Smooth muscle cell (in vitro differentiated cells): Measurements from ENCODE around the gene COQ8A. TPM values are rescaled to one million over a fixed set of nuclear protein-coding genes. Genes with fewer than 3 reads are reported as not detected.

Source experiments
- DNase-seq: peaks from one replicate; lab custom pipeline; 2025; ENCODE audit not compliant: unreplicated experiment; lab: John Stamatoyannopoulos, UW
- H2AFZ ChIP-seq: fragments of 200-600 bp; sonication (generic); 2 replicates; pipeline ENCODE4 v1.6.0; 2016; ENCODE audit warnings: antibody characterized with exemption, low read depth, mild to moderate bottlenecking
- H3F3A ChIP-seq: fragments of 200-600 bp; sonication (generic); 2 replicates; pipeline ENCODE4 v1.6.0; 2017; ENCODE audit warnings: antibody characterized with exemption, low read depth
- H3K27ac ChIP-seq: fragments of 200-600 bp; sonication (generic); 2 replicates; pipeline ENCODE4 v1.5.1; 2016; ENCODE audit warnings: low read depth, mild to moderate bottlenecking
- H3K27me3 ChIP-seq: fragments of 200-600 bp; sonication (generic); 2 replicates; pipeline ENCODE4 v1.6.1; 2016; ENCODE audit warnings: low read depth, mild to moderate bottlenecking
- H3K36me3 ChIP-seq: fragments of 200-600 bp; sonication (generic); 2 replicates; pipeline ENCODE4 v1.5.1; 2016; ENCODE audit warnings: low read depth
- H3K4me1 ChIP-seq: fragments of 200-600 bp; sonication (generic); 2 replicates; pipeline ENCODE4 v1.5.1; 2016; ENCODE audit warnings: low read depth
- H3K4me2 ChIP-seq: fragments of 200-600 bp; sonication (generic); 2 replicates; pipeline ENCODE4 v1.6.0; 2016; ENCODE audit warnings: mild to moderate bottlenecking
- H3K4me3 ChIP-seq: fragments of 200-600 bp; sonication (generic); 2 replicates; pipeline ENCODE4 v1.5.1; 2016; ENCODE audit warnings: mild to moderate bottlenecking
- H3K79me2 ChIP-seq: fragments of 200-600 bp; sonication (generic); 2 replicates; pipeline ENCODE4 v1.6.0; 2016; ENCODE audit warnings: low read depth, mild to moderate bottlenecking
- H3K9ac ChIP-seq: fragments of 200-600 bp; sonication (generic); 2 replicates; pipeline ENCODE4 v1.6.0; 2016; ENCODE audit warnings: low read depth
- H3K9me3 ChIP-seq: fragments of 200-600 bp; sonication (generic); replicated peaks from 2 replicates; pipeline ENCODE4 v1.5.1; 2016; ENCODE audit warnings: low read depth
- H4K20me1 ChIP-seq: fragments of 200-600 bp; sonication (generic); 2 replicates; pipeline ENCODE4 v1.6.0; 2016; ENCODE audit warnings: low read depth
- CTCF ChIP-seq: fragments of 200-600 bp; sonication (generic); IDR thresholded peaks from 2 replicates; pipeline ENCODE4 v1.5.1; 2017; ENCODE audit warnings: borderline replicate concordance, mild to moderate bottlenecking, antibody characterized with exemption; ENCODE audit not compliant: insufficient read depth, poor library complexity, severe bottlenecking
- WGBS: methylation state at CpG from one replicate; pipeline ENCODE4 v1.1.7; 2016; ENCODE audit warnings: low lambda C conversion rate; 5-methylcytosine and 5-hydroxymethylcytosine counted together
- polyA plus RNA-seq: library from polyadenylated mRNA; unstranded; fragments of >200 nt; fragmentation: Nextera tagmentation; extraction: Ambion mirVana; gene quantifications from 2 replicates; pipeline ENCODE4 v1.2.1, GENCODE V29; 2016
- total RNA-seq: library from RNA; depleted of rRNA; stranded (reverse); fragments of >200 nt; gene quantifications from 2 replicates; pipeline ENCODE4 v1.2.3, GENCODE V29; 2014

COQ8A gene
- total and polyA plus RNA-seq, 2 experiments from 2014 or later: 3.1 to 3.4 TPM

- no peaks in the 10 kb centered on the region for H3K79me2 ChIP-seq
- H4K20me1 ChIP-seq: no peaks in the 10 kb centered on the region
- 94% methylated on average over 6 of the region's 6 CpGs for WGBS
These were observed 17.0 kb downstream of the COQ8A start for GRCh38 chr1:226956942-226957713.

GRCh38 chr1:226957714-226958113, 17.6 kb downstream of the COQ8A start:
- no peak for DNase-seq
- TF ChIP-seq CTCF: no peak
- H3K27me3 ChIP-seq: no peaks in the 10 kb centered on the region
- H3K4me2 ChIP-seq: no peak overlapping the region
- H2AFZ ChIP-seq: no peak overlapping the region
- no peak overlapping the region for H3K9ac ChIP-seq
- no peaks in the 10 kb centered on the region for H3K79me2 ChIP-seq
- no peak overlapping the region for H3K27ac ChIP-seq
- no peaks in the 10 kb centered on the region for H3K36me3 ChIP-seq
- no peaks in the 10 kb centered on the region for H4K20me1 ChIP-seq
- no peak overlapping the region for H3K4me3 ChIP-seq
- no peaks in the 10 kb centered on the region for H3K9me3 ChIP-seq
- H3F3A ChIP-seq: no peaks in the 10 kb centered on the region
- no peaks in the 10 kb centered on the region for H3K4me1 ChIP-seq
- 97% methylated on average over 11 of the region's 11 CpGs for WGBS

More at GRCh38 chr1:226956942-226957713, 17.0 kb downstream of the COQ8A start:
- Histone ChIP-seq H3K9me3 (no peaks in the 10 kb centered on the region), H3K36me3 (no peaks in the 10 kb centered on the region), H3K27me3 (no peaks in the 10 kb centered on the region), H3K27ac (no peak overlapping the region), H2AFZ (no peak overlapping the region), H3K4me3 (no peak overlapping the region), H3F3A (no peaks in the 10 kb centered on the region), H3K4me2 (no peak overlapping the region), H3K9ac (no peak overlapping the region), H3K4me1 (no peaks in the 10 kb centered on the region)
- DNase-seq: no peak
- TF ChIP-seq CTCF: no peak

GRCh38 chr1:226958300-226958699, 18.2 kb downstream of the COQ8A start:
- Histone ChIP-seq H3K79me2 (no peaks in the 10 kb centered on the region), H3F3A (no peaks in the 10 kb centered on the region), H3K36me3 (no peaks in the 10 kb centered on the region), H3K4me1 (no peaks in the 10 kb centered on the region), H3K9me3 (no peaks in the 10 kb centered on the region), H4K20me1 (no peaks in the 10 kb centered on the region), H3K4me2 (no peak overlapping the region), H3K27me3 (no peaks in the 10 kb centered on the region), H3K9ac (no peak overlapping the region), H3K27ac (no peak overlapping the region), H3K4me3 (no peak overlapping the region), H2AFZ (no peak overlapping the region)
- no peak for TF ChIP-seq CTCF
- no peak for DNase-seq
- 93% methylated on average over 13 of the region's 13 CpGs for WGBS

- no peak overlapping the region for H3K27ac ChIP-seq
- no peaks in the 10 kb centered on the region for H3K9me3 ChIP-seq
- H3K27me3 ChIP-seq: no peaks in the 10 kb centered on the region
- no peak overlapping the region for H2AFZ ChIP-seq
- no peaks in the 10 kb centered on the region for H3K4me1 ChIP-seq
- no peaks in the 10 kb centered on the region for H3K36me3 ChIP-seq
- DNase-seq: no peak
- no peak overlapping the region for H3K4me3 ChIP-seq
- H3F3A ChIP-seq: no peaks in the 10 kb centered on the region
- H3K4me2 ChIP-seq: no peak overlapping the region
- TF ChIP-seq CTCF: no peak
- no peaks in the 10 kb centered on the region for H4K20me1 ChIP-seq
- no peak overlapping the region for H3K9ac ChIP-seq
- H3K79me2 ChIP-seq: no peaks in the 10 kb centered on the region
- WGBS: 82% methylated on average over 3 of the region's 5 CpGs
These were observed 20.2 kb downstream of the COQ8A start for GRCh38 chr1:226960256-226960655.
